C4-2B (cell line): ENCODE results near the gene OR11H7.
"Not testable (repeated sequence)": the region's sequence is repeated elsewhere in the genome, so short reads cannot be mapped to it uniquely, and the experiment has no call there.

Source experiments
- H3K27ac ChIP-seq: fragments of 450-650 bp; 2 replicates; pipeline ENCODE4 v1.5.1; 2017
- CTCF ChIP-seq: fragments of 450-650 bp; conservative IDR thresholded peaks from 2 replicates; pipeline ENCODE4 v1.5.1; 2017; ENCODE audit warnings: mild to moderate bottlenecking
- ZFX ChIP-seq: fragments of 450-650 bp; IDR thresholded peaks from 2 replicates; pipeline ENCODE4 v1.6.1; 2017

Gene OR11H7

GRCh38 chr14:20223410-20223809 lies 5.4 kb upstream of the OR11H7 start, which contains the start of gene OR11H6:
TSS of gene OR11H6 (plus strand) at chr14:20223710. CDS start at chr14:20223710, 0 bp downstream.
- H3K27ac ChIP-seq, result no peak within 1 kb of the TSS
- TF ChIP-seq ZFX (no peak), CTCF (no peak)

GRCh38 chr14:20235415-20235814 lies 6.6 kb downstream of the OR11H7 start:
- H3K27ac ChIP-seq, result not testable (repeated sequence)

GRCh38 chr14:20247646-20248246 lies 19.0 kb downstream of the OR11H7 start:
- TF ChIP-seq CTCF, result peak; percentile 82
- no peak for TF ChIP-seq ZFX
- no peak overlapping the region for H3K27ac ChIP-seq

GRCh38 chr14:20262642-20263128 lies 33.9 kb downstream of the OR11H7 start:
- TF ChIP-seq CTCF, result no peak
- TF ChIP-seq ZFX, result no peak
- no peak overlapping the region for H3K27ac ChIP-seq

- H3K27ac ChIP-seq, result not testable (repeated sequence)
These were observed 35.6 kb downstream of the OR11H7 start for GRCh38 chr14:20264361-20264760.

GRCh38 chr14:20274062-20274461 lies 45.3 kb downstream of the OR11H7 start:
- no peak overlapping the region for H3K27ac ChIP-seq
- TF ChIP-seq ZFX, result no peak
- no peak for TF ChIP-seq CTCF

- no peak overlapping the region for H3K27ac ChIP-seq
- no peak for TF ChIP-seq ZFX
- TF ChIP-seq CTCF, result no peak
These were observed 48.6 kb downstream of the OR11H7 start for GRCh38 chr14:20277409-20277808.

- TF ChIP-seq ZFX (no peak), CTCF (no peak)
- no peak overlapping the region for H3K27ac ChIP-seq
These were observed 49.6 kb downstream of the OR11H7 start for GRCh38 chr14:20278414-20278813.

- H3K27ac ChIP-seq, result not testable (repeated sequence)
These were observed 51.5 kb downstream of the OR11H7 start for GRCh38 chr14:20280265-20280664.
